HG02852 (cell line): Measurements from ENCODE around the gene ANKRD13A.
A peak's percentile ranks its signal among the peaks of the same experiment; 100 is the strongest.
"Not testable (repeated sequence)": the region's sequence is repeated elsewhere in the genome, so short reads cannot be mapped to it uniquely, and the experiment has no call there.

Source experiments
- ATAC-seq: cut with Tn5 transposase; IDR thresholded peaks from one replicate; pipeline ENCODE4 v1.9.1; 2021; ENCODE audit warnings: mild to moderate bottlenecking, moderate library complexity; ENCODE audit not compliant: unreplicated experiment

Gene ANKRD13A

GRCh38 chr12:109983432-109984142 lies 15.6 kb upstream of the ANKRD13A start:
- no peak for ATAC-seq

- ATAC-seq = not testable (repeated sequence)
Observed at GRCh38 chr12:109986236-109986635, 13.0 kb upstream of the ANKRD13A start.

GRCh38 chr12:109987615-109988014 lies 11.6 kb upstream of the ANKRD13A start:
- ATAC-seq = no peak

DNA sequence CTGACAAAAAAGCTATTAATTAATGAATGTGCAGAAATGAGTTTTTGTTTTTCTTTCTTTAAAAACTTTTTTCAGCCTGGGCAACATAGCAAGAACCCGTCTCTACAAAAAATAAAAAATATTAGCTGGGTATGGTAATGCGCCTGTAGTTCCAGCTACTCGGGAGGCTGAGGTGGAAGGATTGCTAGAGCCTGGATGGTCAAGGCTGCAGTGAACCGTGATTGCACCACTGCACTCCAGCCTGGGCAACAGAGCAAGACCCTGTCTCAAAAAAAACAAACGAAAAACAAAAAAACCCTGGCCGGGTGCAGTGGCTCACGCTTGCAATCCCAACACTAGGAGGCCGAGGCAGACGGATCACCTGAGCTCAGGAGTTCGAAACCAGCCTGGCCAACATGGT lies 11.0 kb upstream of the ANKRD13A start:
- ATAC-seq = no peak

DNA sequence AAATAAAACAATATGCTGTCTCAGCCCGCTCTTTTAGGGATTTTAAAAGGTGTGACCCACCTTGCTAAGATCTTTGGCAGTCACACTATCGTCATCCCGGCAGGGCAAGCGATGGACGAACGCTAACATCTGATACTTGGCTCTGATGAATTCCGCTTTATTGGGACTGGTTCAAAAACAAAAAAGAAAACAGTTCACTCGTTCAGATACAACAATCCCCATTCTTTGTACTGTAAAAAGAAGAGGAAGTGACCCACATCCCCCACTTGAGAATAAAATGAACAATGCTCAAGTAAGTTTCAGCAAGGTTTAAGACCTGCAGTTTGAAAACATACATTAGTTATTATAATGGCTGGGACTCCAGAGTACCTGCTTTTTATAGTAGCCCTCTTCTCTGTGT lies 10.3 kb upstream of the ANKRD13A start:
- ATAC-seq = no peak

GRCh38 chr12:109989380-109989779 lies 9.8 kb upstream of the ANKRD13A start:
- no peak for ATAC-seq

DNA sequence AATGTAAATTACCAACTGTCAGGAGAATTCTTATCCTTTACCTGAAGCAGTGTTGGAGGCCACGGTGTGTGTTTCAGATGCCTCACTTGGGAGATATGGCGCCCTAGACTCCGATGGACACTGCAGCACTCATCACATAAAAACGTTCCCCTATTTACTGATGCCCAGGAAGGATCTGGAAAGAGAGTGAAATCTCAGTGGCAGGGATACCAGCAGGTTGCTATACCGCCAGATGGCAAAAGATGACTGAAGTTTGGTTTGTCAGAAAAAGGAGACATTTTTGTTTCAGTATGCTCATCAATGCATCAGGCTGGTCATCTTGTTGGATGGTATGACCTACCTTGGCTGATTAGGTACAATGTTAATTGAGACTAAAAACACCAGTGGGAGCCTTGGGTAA lies 7.6 kb upstream of the ANKRD13A start:
- ATAC-seq = no peak

DNA sequence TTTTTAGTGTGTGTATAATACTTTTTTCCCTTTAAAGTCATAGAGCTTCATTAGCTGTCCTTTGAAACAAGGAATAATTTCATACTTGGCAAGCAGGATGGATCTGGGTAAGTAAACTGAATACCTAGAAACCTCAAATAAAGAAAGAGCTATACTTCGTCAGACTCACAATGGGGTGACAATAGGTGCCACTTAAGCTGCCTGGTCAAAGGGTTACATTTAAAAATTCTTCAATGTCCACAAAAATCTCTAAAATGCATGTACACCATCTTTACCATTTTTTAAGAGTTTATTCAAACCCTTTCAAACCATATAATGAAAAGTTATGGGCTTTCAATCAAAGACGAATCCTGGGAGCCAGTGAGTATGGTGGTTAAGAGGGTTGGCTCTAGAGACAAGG lies 6.1 kb upstream of the ANKRD13A start:
- no peak for ATAC-seq

DNA sequence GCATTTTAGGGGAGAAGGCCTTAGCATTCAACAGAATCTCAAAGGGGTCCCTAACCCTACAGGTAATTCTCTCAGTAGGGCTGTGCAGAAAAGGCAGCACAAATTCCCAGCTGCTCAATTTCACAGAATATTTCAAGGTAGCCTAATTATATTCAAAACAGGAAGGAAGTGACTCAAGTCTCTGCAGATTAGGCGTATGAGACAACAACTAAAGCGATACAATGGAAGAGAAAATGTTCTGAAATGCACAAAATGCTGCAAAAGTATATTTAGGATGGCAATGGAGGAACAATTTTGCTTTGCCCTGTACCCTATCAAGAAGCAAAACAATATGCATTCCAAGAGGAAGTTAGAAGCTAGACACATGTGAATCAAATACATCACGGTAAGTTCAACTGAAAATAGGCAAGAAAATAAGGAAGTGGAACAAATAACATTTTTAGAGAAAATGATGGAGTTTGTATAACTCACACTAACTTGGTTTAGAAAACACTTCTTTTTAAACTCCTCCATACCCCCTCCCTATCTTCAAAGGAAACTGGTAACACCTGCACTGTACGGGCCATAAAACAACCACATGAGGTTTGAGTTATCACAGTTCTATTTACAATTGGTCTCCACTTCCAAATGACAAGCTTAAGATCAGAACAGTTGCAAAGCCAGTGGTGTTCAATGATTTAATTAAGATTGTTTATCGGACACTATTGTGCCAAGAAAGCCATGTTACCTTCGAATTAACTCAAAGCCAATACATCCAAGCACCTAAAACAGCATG lies 4.6 kb upstream of the ANKRD13A start:
- no peak for ATAC-seq

GRCh38 chr12:109995361-109995685 lies 3.9 kb upstream of the ANKRD13A start:
- ATAC-seq = no peak

- ATAC-seq = peak; percentile 55
Observed at GRCh38 chr12:109995686-109996482, 3.3 kb upstream of the ANKRD13A start, which contains the start of gene GIT2. Gene GIT2 (minus strand): TSS chr12:109996368. CDS start chr12:109996224, 144 bp downstream.

GRCh38 chr12:109996483-109996853 lies 2.8 kb upstream of the ANKRD13A start:
- no peak for ATAC-seq

DNA sequence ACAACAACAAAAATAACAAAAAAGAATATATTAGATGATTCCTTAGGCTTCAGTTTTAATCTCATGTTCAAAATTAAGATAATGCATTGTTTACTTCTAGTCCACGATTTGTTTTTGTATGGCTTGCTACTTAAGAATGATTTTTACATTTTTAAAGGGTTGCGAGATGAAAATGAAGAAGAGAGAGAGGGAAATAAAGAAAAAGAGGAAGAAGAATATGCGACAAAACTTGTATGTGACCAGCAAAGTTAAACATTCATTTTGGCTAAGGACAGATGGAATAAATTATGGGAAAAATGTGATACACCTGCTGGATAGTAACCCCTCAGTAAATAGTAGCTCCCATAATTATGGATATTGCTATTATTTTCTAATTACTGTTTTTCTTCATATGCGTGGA lies 1.8 kb upstream of the ANKRD13A start:
- no peak for ATAC-seq

GRCh38 chr12:109998241-109998903 lies 858 bp upstream of the ANKRD13A start:
- no peak for ATAC-seq

- ATAC-seq = no peak
Observed at GRCh38 chr12:109999649-109999971, 380 bp downstream of the ANKRD13A start.

DNA sequence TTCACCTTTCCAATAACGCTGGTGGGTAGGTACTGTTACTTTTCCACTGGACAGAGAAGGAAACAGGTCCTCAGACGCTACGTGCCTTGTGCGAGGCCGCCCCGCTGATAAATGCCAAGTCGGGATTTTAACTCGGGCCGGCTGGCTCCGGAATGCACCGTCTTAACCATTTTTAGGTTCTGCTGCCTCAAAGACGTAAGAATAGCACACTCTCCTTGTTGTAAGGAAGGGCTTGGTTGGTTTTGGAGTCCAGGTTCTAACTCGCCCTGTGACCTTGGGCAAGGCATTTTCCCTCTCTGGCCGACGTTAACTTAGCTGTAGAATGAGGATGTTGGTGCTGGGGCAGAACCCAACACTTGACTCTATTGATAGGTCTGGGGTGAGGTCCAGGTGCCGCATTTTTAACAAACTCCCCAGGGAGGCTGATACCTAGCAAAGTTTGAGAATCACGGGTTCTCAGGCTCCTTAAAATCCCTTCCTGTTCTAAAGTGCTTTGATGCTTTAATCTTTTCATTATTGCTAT lies 814 bp downstream of the ANKRD13A start:
- ATAC-seq = no peak

GRCh38 chr12:110001596-110001995 lies 2.4 kb downstream of the ANKRD13A start:
- no peak for ATAC-seq

- ATAC-seq = no peak
Observed at GRCh38 chr12:110002676-110003515, 3.7 kb downstream of the ANKRD13A start.

DNA sequence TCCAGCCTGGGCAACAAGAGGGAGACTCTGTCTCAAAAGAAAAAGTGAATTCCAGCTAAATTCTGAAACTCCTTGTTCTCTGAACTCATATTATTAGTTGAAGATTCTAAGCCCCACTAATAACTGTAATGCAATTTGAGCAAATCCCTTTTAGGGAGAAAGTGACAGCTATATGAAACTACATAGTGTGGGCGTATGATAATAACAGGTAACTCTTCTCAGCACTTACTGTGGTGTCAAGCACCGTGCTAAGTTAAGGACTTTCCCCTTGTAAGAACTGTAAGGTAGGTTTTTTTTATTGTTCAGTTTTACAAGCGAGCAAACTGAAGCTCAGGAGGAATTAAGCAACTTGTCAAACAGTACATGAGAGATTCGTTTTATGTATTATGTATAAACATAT lies 5.4 kb downstream of the ANKRD13A start:
- peak; percentile 65 for ATAC-seq

DNA sequence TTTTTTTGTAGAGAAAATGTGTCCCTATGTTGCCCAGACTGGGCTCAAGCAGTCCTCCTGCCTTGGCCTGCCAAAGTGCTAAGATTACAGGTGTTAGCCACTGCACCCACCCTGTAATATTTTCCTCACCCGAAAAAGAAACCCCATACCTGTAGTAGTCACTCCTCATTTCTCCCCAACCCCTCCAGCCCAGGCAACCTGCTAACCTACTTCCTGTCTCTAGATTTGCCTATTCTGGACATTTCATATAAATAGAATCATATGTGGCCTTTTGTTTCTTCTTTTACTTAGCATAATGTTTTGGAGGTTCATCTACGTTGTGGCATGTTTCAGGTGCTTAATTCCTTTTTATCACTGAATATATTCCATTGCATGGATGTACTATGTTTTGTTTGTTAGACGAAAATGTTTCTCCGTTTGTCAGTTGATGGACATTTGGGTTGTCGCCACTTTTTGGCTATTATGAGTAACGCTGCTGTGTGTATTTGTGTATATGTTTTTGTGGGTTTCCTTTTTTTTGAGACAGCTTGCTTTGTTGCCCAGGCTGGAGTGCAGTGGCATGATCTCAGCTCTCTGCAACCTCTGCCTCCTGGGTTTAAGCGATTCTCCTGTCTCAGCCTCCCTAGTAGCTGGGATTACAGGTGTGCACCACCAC lies 6.2 kb downstream of the ANKRD13A start:
- peak; percentile 46 for ATAC-seq
